Keratinocyte (primary cell): ENCODE results near the gene SNX24.

ENCODE experiments used
- CTCF ChIP-seq, 3 experiments: IDR thresholded peaks in 1 of 3; conservative IDR thresholded peaks in 1 of 3; optimal IDR thresholded peaks in 1 of 3; 2 replicates in 2 of 3; 3 replicates in 1 of 3; pipeline versions ENCODE3 to v1.5.1; 2011; ENCODE audit warnings: low read length in 3 of 3, mild to moderate bottlenecking in 3 of 3, moderate library complexity in 2 of 3, control low read depth in 1 of 3, inconsistent platforms in 1 of 3; ENCODE audit not compliant: insufficient read depth in 2 of 3; ENCODE audit errors: extremely low read depth in 1 of 3
- EZH2 ChIP-seq: IDR thresholded peaks from one replicate; pipeline ENCODE4 v1.6.1; 2012; ENCODE audit warnings: inconsistent platforms, mild to moderate bottlenecking, low read length, moderate library complexity

DNA sequence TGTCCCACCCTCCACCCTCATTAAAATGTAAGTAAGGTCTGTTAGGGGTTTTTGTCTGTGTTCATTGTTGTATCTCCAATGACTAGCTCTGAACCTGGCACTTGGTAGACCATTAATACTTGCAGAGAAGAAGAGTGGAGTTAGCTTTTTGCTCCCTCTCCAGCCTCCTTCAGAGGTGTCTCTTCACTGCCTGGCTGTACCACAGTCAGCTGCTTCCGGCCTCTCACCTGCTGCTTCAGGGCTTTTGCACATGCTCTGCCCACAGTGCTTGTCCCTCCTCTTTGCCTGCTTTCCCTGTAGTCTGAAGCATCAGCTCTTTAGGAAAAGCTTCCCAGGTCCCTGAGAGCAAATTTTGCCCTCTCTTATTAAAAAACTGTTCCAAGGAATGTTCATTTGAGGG lies 83.6 kb downstream of the SNX24 start:
- TF ChIP-seq CTCF (optimal IDR thresholded peaks at IDR 0.05 in 1 of 3, IDR thresholded peaks at IDR 0.05 in 1 of 3, conservative IDR thresholded peaks at IDR 0.05 in 1 of 3; ENCODE audit: extremely low read depth in 1 of 3, insufficient read depth in 2 of 3, low read length in 3 of 3) (no peak), EZH2 (no peak)
